Mesodermal cell (in vitro differentiated cells): Measurements from ENCODE around the gene IL1R1.

Experiments
- H3K27ac ChIP-seq: 2 replicates; pipeline ENCODE4 v1.7.0; 2013; ENCODE audit warnings: mild to moderate bottlenecking, low read depth, low read length, moderate library complexity; ENCODE audit not compliant: severe bottlenecking
- H3K36me3 ChIP-seq: 2 replicates; pipeline ENCODE4 v1.7.1; 2013; ENCODE audit warnings: mild to moderate bottlenecking, low read length, moderate library complexity; ENCODE audit not compliant: control insufficient read depth, insufficient read depth
- H3K4me1 ChIP-seq: one replicate; pipeline ENCODE4 v1.7.1; 2013; ENCODE audit warnings: mild to moderate bottlenecking, low read length; ENCODE audit not compliant: insufficient read depth, control insufficient read depth, poor library complexity, severe bottlenecking
- H3K4me3 ChIP-seq: 2 replicates; pipeline ENCODE4 v1.7.0; 2013; ENCODE audit warnings: low read length, control low read depth, mild to moderate bottlenecking; ENCODE audit not compliant: insufficient read depth, poor library complexity, severe bottlenecking; ENCODE audit errors: extremely low read depth
- H3K9me3 ChIP-seq: 2 replicates; pipeline ENCODE4 v1.7.1; 2013; ENCODE audit warnings: mild to moderate bottlenecking, low read length, moderate library complexity; ENCODE audit not compliant: control insufficient read depth
- WGBS, 2 experiments: methylation state at CpG; one replicate each; pipeline ENCODE4 v1.1.5; 2013; ENCODE audit warnings: missing lambda C conversion rate in 2 of 2; ENCODE audit not compliant: insufficient coverage in 2 of 2; 5-methylcytosine and 5-hydroxymethylcytosine counted together

The IL1R1 gene

DNA sequence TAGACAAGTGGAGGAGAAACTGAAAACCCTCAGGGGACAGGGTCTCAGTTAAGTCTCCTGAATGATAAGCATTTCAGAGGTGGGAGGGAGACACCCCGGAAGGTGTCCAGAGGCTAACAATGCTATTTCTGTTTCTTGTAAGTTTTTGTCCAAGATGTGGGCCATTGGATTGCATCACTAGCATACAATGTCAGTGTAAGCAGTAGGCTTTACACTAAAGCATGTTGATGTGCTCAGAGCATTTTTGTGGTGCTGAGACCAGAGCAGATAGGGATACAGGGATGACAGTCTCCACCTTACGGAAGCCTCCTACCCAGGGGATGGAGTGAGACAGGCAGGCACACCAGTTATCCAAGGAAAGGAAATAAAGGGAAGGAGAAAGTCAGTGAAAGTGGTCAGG, 2.2 kb upstream of the IL1R1 start:
- peaks cover 10% of the 10 kb centered on the region for H3K9me3 ChIP-seq
- no peak overlapping the region for H3K4me3 ChIP-seq
- no peak overlapping the region for H3K27ac ChIP-seq
- 96 to 100% methylated on average over 1 to 2 of the region's 2 CpGs for WGBS, 2 experiments
- H3K36me3 ChIP-seq = peaks cover 7% of the 10 kb centered on the region
- H3K4me1 ChIP-seq = peaks cover 5% of the 10 kb centered on the region

DNA sequence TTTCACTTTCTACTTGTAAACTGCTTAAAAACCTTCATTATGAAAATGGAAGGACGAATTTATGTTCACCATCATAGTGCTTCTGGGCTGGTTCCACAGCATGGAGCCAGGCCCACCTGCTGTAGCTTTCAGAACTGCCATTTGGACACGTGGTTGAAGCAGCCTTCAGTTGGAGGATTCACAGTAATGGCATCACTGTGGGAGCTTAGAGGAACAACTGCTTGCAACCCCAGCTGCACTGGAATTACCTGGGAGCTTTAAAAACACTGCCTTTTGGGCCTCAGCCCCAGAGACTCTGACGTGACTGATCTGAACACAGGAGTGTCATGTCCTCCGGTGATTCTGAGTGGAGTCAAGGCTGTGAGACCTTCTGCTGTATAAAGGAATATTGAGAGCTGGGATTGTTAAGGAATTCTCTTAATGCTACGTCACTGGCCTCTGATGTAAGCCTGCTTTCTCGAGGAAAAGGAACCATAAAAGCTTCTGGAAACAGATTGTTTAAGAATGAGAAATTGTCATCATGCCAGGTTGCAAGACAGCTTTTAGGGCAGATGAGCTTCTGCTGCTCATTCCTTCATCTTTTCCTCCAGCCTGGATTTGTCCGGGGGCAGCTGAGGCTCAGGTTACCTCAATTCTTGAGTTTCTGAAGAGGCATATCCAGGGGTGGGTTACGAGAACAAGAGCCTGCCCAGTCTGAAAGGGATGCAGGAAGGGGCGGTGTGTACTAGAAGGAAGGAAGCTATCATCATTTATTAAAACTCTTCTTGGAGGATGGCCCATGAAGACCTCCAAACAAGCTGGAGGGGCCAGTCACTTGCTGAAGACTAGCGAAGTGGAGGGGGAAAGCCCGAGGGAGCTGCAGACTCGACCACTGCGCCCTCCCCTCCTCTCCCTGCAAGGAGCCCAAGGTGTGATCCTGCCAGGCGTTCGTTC, 1.3 kb upstream of the IL1R1 start:
- Histone ChIP-seq H3K4me3 (peak overlapping the region; percentile 48), H3K4me1 (peaks cover 5% of the 10 kb centered on the region), H3K36me3 (peaks cover 7% of the 10 kb centered on the region), H3K27ac (no peak overlapping the region), H3K9me3 (peaks cover 17% of the 10 kb centered on the region)
- 84 to 87% methylated on average over 9 to 11 of the region's 15 CpGs for WGBS, 2 experiments

DNA sequence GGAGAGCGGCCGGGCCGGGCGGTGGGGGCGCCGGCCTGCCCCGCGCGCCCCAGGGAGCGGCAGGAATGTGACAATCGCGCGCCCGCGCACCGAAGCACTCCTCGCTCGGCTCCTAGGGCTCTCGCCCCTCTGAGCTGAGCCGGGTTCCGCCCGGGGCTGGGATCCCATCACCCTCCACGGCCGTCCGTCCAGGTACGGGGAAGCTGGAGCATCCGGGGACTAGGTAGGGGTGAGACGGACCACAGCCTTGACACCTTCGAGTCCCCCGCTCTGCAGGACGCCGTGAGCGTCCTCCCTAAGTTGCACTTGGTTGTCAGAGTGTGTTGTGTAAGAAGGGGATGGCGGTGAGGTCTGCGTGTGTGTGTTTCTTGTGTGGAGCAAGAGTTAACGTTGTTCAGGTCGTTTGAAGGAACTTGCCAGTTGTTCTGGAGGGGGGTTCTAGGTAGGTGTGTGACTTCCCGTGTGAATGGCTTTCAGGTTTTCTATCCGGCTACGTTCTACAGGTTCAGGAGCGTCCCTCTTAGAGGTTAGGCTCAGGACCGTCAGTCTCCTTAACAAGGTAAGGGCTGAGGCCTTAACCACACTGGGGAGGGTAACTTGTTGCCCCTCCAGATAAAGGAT, 393 bp downstream of the IL1R1 start:
- WGBS, 2 experiments = 20 to 24% methylated on average over 28 to 41 of the region's 42 CpGs

DNA sequence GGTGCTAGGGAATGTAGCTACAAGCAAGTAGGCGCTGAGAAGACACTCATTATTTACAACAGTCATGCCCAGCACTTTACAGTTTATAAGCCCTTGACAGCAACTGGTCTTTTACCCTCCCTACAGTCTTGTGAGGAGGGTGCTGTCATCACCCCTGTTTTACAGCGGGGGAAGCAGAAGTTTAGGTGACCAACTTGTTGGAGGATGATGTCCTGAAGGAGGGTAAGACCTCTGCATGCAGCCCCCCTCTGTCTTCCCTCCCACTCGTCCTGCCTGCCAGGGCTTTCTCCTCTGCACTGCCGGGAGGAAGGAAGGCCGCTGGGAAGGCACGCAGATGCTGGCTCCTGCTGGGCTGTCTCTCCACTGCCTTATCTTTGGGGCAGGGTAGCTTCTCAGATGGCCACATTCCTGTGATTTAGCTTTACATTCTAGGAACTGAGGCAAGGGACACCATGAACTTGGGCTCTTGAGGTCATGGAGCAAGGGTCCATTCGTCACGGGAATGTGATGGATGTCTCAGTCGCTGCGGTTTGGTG, 972 bp downstream of the IL1R1 start:
- Histone ChIP-seq H3K4me3 (no peak overlapping the region), H3K27ac (no peak overlapping the region), H3K36me3 (peaks cover 7% of the 10 kb centered on the region), H3K9me3 (peaks cover 24% of the 10 kb centered on the region), H3K4me1 (peaks cover 5% of the 10 kb centered on the region)
- 83 to 84% methylated on average over 7 to 8 of the region's 10 CpGs for WGBS, 2 experiments

More for the DNA sequence above, 393 bp downstream of the IL1R1 start:
- Histone ChIP-seq H3K4me3 (peak overlapping the region; percentile 48), H3K4me1 (peaks cover 5% of the 10 kb centered on the region), H3K27ac (no peak overlapping the region), H3K36me3 (peaks cover 7% of the 10 kb centered on the region), H3K9me3 (peaks cover 24% of the 10 kb centered on the region)

DNA sequence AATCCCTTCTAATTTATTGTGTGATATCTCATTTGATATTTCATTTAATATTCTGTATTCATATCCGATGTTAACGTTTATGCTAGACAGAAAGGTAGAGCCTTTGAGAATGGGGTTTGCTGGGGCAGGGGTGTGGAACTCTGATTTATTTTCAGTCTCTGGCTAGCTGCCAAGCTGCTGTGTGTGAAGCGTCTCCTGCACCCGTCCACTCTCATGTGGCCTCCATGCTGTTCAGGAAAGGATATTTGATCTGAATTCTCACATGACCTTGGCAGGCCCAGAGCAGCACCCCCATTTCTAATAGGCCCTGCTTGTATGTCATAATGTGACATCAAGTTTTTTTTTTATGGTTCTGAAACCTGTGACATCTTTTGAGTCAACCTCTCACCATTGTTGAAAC, 1.6 kb downstream of the IL1R1 start:
- WGBS, 2 experiments = 100% methylated on average over 1 to 4 of the region's 4 CpGs
- Histone ChIP-seq H3K4me1 (peaks cover 5% of the 10 kb centered on the region), H3K9me3 (peaks cover 24% of the 10 kb centered on the region), H3K4me3 (no peak overlapping the region), H3K36me3 (peaks cover 7% of the 10 kb centered on the region), H3K27ac (no peak overlapping the region)

DNA sequence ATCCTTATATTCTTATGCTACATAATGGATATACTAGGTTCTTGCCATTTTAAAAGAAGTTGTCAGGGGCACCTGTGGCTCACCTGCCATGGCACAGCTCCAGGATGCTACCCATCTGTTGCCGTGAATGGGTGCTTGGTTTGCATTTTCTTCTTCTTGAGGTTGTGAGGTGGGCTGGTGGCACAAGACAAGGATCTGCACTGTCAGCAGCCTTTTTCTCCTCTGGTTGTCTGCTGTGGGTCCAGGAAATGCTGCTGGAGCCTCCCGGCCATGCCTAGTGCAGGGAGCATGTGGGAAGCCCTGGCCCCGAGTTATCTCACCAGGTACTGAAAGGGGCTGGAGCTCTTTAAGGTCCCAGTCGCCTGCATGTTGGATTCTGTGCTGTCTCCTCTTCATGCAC, 2.6 kb downstream of the IL1R1 start:
- Histone ChIP-seq H3K27ac (no peak overlapping the region), H3K4me1 (peaks cover 5% of the 10 kb centered on the region), H3K36me3 (peaks cover 7% of the 10 kb centered on the region), H3K9me3 (peaks cover 24% of the 10 kb centered on the region), H3K4me3 (no peak overlapping the region)
- 92 to 95% methylated on average over 3 to 4 of the region's 4 CpGs for WGBS, 2 experiments

DNA sequence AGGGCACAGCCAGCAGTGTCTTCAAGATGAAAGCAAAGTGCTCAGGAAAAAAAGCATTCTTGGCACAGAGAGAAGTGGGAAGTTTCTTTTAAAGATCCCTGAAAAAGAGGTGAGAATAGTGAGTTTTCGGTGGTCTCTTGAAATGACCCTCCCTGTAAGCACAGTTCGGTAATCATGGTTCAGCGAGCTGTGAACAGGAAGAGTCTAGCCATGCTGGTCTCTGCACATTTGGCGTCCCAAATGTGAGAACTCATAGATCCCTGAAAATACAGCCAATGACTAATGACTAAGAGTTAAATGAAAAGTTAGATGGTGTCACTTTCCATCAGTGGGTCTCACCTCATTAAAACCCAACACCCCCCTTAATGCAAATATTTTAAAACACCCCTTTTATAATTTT, 3.4 kb downstream of the IL1R1 start:
- Histone ChIP-seq H3K4me1 (peaks cover 5% of the 10 kb centered on the region), H3K36me3 (peaks cover 7% of the 10 kb centered on the region), H3K27ac (no peak overlapping the region), H3K4me3 (no peak overlapping the region), H3K9me3 (peaks cover 24% of the 10 kb centered on the region)
- 90 to 94% methylated on average over 3 to 4 of the region's 4 CpGs for WGBS, 2 experiments

DNA sequence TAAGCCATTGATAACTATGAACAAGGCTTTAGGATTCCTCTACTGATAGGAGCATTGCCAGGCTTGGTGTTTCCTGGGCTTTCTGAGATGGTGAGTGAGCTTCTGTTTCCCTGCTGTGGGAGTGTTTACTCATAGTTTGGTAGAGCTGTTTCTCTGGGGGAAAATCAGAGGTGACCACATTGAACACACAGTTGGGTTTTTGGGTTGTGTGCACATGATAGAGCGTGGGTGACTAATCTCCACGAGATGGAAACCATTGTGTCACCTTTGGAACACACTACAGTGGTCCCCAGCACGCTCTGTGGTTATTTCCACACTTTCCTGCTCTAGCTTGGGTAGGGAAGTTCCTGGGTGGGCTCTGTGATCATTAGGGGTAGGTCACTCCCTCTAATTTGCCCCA, 5.4 kb downstream of the IL1R1 start:
- Histone ChIP-seq H3K36me3 (peaks cover 7% of the 10 kb centered on the region), H3K4me1 (no peaks in the 10 kb centered on the region), H3K27ac (no peak overlapping the region), H3K9me3 (peaks cover 24% of the 10 kb centered on the region), H3K4me3 (no peak overlapping the region)
- WGBS, 2 experiments = 93% methylated on average over 2 of the region's 3 CpGs; no CpG with 5 or more reads in 1 of the 2 experiments

DNA sequence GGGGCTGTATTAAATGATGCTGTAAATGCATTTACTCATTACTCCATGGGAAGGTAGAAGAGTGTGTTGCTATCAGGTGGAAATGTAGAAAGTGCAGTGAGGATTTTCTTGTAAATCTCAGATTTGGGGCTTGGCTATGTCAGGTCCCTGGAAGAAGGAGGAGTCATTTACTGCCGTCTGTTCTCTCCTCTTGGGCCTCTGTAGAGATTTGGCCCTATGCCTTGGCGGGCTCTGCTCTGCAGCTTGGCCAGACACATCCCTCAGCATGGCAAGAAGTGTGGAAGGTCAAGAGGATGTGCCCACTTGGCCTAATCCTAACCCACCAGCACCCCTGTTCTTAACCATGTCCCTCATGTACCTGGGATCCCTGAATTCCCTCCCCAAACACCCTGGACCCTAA, 6.7 kb downstream of the IL1R1 start:
- Histone ChIP-seq H3K36me3 (peaks cover 7% of the 10 kb centered on the region), H3K9me3 (peaks cover 24% of the 10 kb centered on the region), H3K4me1 (no peaks in the 10 kb centered on the region), H3K4me3 (no peak overlapping the region), H3K27ac (no peak overlapping the region)
- 100% methylated on average over 1 of the region's 2 CpGs; no CpG with 5 or more reads in 1 of the 2 experiments for WGBS, 2 experiments

DNA sequence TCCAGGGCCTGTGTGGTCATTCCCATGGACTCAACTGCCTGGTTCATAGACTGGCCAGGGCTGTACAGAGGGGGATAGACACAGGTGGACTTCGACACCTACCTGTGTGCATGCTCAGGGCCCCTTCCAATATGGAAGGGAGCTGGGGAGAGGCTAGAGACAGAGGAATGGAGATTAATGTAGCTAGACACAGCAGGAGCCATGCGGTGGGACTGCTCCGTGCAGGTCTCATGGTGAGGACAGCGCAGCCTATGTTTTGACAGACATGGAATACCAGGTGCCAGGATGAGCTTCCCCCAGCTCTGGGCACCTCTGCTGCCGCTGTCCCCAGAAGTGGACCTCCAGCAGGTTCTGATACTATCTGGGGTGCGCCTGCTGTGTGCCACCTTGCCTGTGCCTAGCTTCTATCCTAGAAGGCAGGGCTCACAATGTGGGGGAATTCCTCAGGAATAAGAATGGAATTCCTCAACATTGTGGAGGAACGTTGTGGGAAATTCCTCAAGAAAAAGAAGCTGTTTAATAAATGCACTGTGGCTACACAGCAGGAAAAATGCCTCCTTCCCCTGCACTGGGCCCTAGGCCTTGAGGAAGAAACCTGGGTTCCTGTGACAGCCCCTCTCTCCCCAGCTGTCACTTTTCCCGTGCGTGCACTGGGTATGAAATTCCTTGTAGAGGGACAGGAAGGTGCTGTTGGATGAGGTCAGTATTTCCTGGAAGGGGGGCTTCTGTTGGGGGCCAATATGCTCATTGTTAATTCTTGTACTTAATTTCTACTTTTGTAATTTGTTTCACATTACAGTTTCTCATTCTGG, 7.3 kb downstream of the IL1R1 start:
- WGBS, 2 experiments = 82 to 87% methylated on average over 7 to 8 of the region's 9 CpGs
- peaks cover 5% of the 10 kb centered on the region for H3K36me3 ChIP-seq
- H3K27ac ChIP-seq = no peak overlapping the region
- H3K4me1 ChIP-seq = no peaks in the 10 kb centered on the region
- no peak overlapping the region for H3K4me3 ChIP-seq
- H3K9me3 ChIP-seq = peaks cover 20% of the 10 kb centered on the region
